SK-N-SH (cell line): ENCODE data around the gene ZNF3. TPM values are rescaled to one million over a fixed set of nuclear protein-coding genes. Genes with fewer than 3 reads are reported as not detected.
A peak's percentile ranks its signal among the peaks of the same experiment; 100 is the strongest.

Source experiments
- CTCF ChIA-PET: fragments of 300-600, 350-600 bp; formaldehyde crosslinking; extraction: SDS; loops from one replicate; lab custom pipeline; 2021; lab: Yijun Ruan, JAX
- POLR2A ChIA-PET: fragments of 350-600 bp; sonication (Branson Sonifier 250); formaldehyde crosslinking; extraction: SDS; loops from one replicate; lab custom pipeline; 2020; ENCODE audit warnings: antibody characterized with exemption, inconsistent platforms; lab: Yijun Ruan, JAX
- DNase-seq: peaks from one replicate; pipeline ENCODE4 v3.0.0; 2012
- H2AFZ ChIP-seq: fragments of 200-600 bp; sonication (generic); 2 replicates; pipeline ENCODE4 v1.8.1; 2016; ENCODE audit warnings: antibody characterized with exemption, mild to moderate bottlenecking, low read depth
- H3F3A ChIP-seq: fragments of 200-600 bp; sonication (generic); replicated peaks from 2 replicates; pipeline ENCODE3; 2016; ENCODE audit warnings: antibody characterized with exemption, mild to moderate bottlenecking; ENCODE audit not compliant: insufficient read depth
- H3K27ac ChIP-seq, 2 experiments: fragments of 200-500 bp in 1 of 2; fragments of 200-600 bp in 1 of 2; sonication (Bioruptor generic) in 1 of 2; sonication (generic), shearing (Covaris generic) in 1 of 2; 2 replicates each; pipeline versions ENCODE4 v1.5.1 to v1.6.1; 2014 to 2016; ENCODE audit warnings: low read depth in 2 of 2, inconsistent platforms in 1 of 2, low read length in 1 of 2, mild to moderate bottlenecking in 1 of 2, mixed read lengths in 1 of 2
- H3K27me3 ChIP-seq: fragments of 200-600 bp; sonication (generic), shearing (Covaris generic); 2 replicates; pipeline ENCODE4 v1.6.1; 2016; ENCODE audit warnings: mixed run types; ENCODE audit not compliant: insufficient read depth
- H3K36me3 ChIP-seq, 2 experiments: fragments of 200-500 bp in 1 of 2; fragments of 200-600 bp in 1 of 2; sonication (Bioruptor generic) in 1 of 2; sonication (generic) in 1 of 2; replicated peaks in 1 of 2; 2 replicates each; pipeline versions ENCODE3 to v1.5.1; 2014 to 2016; ENCODE audit warnings: low read length in 1 of 2, mild to moderate bottlenecking in 1 of 2; ENCODE audit not compliant: insufficient read depth in 2 of 2, control insufficient read depth in 1 of 2
- H3K4me1 ChIP-seq, 2 experiments: fragments of 200-500 bp in 1 of 2; fragments of 200-600 bp in 1 of 2; sonication (Bioruptor generic) in 1 of 2; sonication (generic), shearing (Covaris generic) in 1 of 2; 2 replicates each; pipeline versions ENCODE4 v1.5.1 to v1.6.1; 2014 to 2016; ENCODE audit warnings: low read depth in 1 of 2, low read length in 1 of 2, mixed run types in 1 of 2; ENCODE audit not compliant: insufficient read depth in 2 of 2, control insufficient read depth in 1 of 2
- H3K4me2 ChIP-seq: fragments of 200-600 bp; sonication (generic), shearing (Covaris generic); 2 replicates; pipeline ENCODE4 v1.6.1; 2017; ENCODE audit warnings: mixed run types
- H3K4me3 ChIP-seq, 2 experiments: fragments of 200-500 bp in 1 of 2; fragments of 200-600 bp in 1 of 2; sonication (Bioruptor generic) in 1 of 2; sonication (generic), shearing (Covaris generic) in 1 of 2; 2 replicates each; pipeline versions ENCODE4 v1.5.1 to v1.8.1; 2014 to 2016; ENCODE audit warnings: low read depth in 2 of 2, inconsistent platforms in 1 of 2, low read length in 1 of 2, mild to moderate bottlenecking in 1 of 2, mixed read lengths in 1 of 2, moderate library complexity in 1 of 2
- H3K79me2 ChIP-seq: fragments of 200-600 bp; sonication (generic); 2 replicates; pipeline ENCODE4 v1.8.1; 2017; ENCODE audit warnings: mild to moderate bottlenecking; ENCODE audit not compliant: insufficient read depth
- H3K9ac ChIP-seq: fragments of 200-600 bp; sonication (generic); 2 replicates; pipeline ENCODE4 v1.6.1; 2017; ENCODE audit warnings: mixed run types
- H3K9me2 ChIP-seq: fragments of 200-600 bp; sonication (generic); 2 replicates; pipeline ENCODE4 v1.6.1; 2017; ENCODE audit warnings: mixed run types
- H3K9me3 ChIP-seq: fragments of 200-600 bp; sonication (generic); 2 replicates; pipeline ENCODE4 v1.6.1; 2017; ENCODE audit warnings: mixed run types, mild to moderate bottlenecking, moderate library complexity
- H4K20me1 ChIP-seq: fragments of 200-600 bp; sonication (generic); 2 replicates; pipeline ENCODE4 v1.6.1; 2017; ENCODE audit warnings: mild to moderate bottlenecking, mixed run types; ENCODE audit not compliant: insufficient read depth
- CHD2 ChIP-seq: fragments of 150-350 bp; IDR thresholded peaks from 2 replicates; pipeline ENCODE4 v1.6.1; 2018; ENCODE audit warnings: low read length; ENCODE audit not compliant: partially characterized antibody
- CTCF ChIP-seq: fragments of 200-600 bp; sonication (generic); IDR thresholded peaks from 2 replicates; pipeline ENCODE4 v1.6.1; 2017; ENCODE audit warnings: antibody characterized with exemption, mild to moderate bottlenecking, moderate library complexity
- EP300 ChIP-seq, 2 experiments: IDR thresholded peaks; 2 replicates each; pipeline versions ENCODE4 v1.4.0 to v1.6.1; 2012; ENCODE audit warnings: borderline replicate concordance in 1 of 2, low read depth in 1 of 2, low read length in 1 of 2
- FOXM1 ChIP-seq: IDR thresholded peaks from 2 replicates; pipeline ENCODE4 v1.4.0; 2012; ENCODE audit warnings: low read depth, mild to moderate bottlenecking
- GABPA ChIP-seq: IDR thresholded peaks from 2 replicates; pipeline ENCODE4 v1.4.0; 2012; ENCODE audit warnings: low read depth, mild to moderate bottlenecking
- IRF3 ChIP-seq: fragments of 150-350 bp; IDR thresholded peaks from 2 replicates; pipeline ENCODE4 v1.6.1; 2016; ENCODE audit warnings: mild to moderate bottlenecking, low read depth, low read length
- JUND ChIP-seq: IDR thresholded peaks from 2 replicates; pipeline ENCODE4 v1.4.0; 2012
- MAX ChIP-seq: IDR thresholded peaks from 2 replicates; pipeline ENCODE4 v1.4.0; 2012; ENCODE audit warnings: low read depth
- NFIC ChIP-seq: IDR thresholded peaks from 2 replicates; pipeline ENCODE4 v1.4.0; 2012; ENCODE audit warnings: borderline replicate concordance
- POLR2AphosphoS5 ChIP-seq: IDR thresholded peaks from 2 replicates; pipeline ENCODE4 v1.6.1; 2012; ENCODE audit warnings: low read depth, low read length
- RXRA ChIP-seq: IDR thresholded peaks from 2 replicates; pipeline ENCODE4 v1.4.0; 2012; ENCODE audit warnings: low read depth, mild to moderate bottlenecking, borderline replicate concordance
- TEAD4 ChIP-seq: IDR thresholded peaks from 2 replicates; pipeline ENCODE4 v1.4.0; 2012; ENCODE audit warnings: mild to moderate bottlenecking, borderline replicate concordance; ENCODE audit not compliant: insufficient read depth
- ZBTB33 ChIP-seq: IDR thresholded peaks from 2 replicates; pipeline ENCODE4 v1.4.0; 2012; ENCODE audit warnings: low read depth, borderline replicate concordance
- WGBS: methylation state at CpG from one replicate; pipeline ENCODE4 v1.1.6; 2017; ENCODE audit warnings: low lambda C conversion rate; 5-methylcytosine and 5-hydroxymethylcytosine counted together
- polyA plus RNA-seq, 3 experiments: library from polyadenylated mRNA; depleted of rRNA; stranded (reverse); fragments of >200 nt; gene quantifications; 2 replicates each; pipeline ENCODE4 v1.2.3, GENCODE V29; 2012

ZNF3 gene
- polyA plus RNA-seq, 1 of the 3 experiments (the other 2 are of a cell fraction) = 30.5 TPM

- no peak; a peak in 1 of 4 replicates for TF ChIP-seq EP300 (IDR thresholded peaks at IDR 0.05; ENCODE audit: borderline replicate concordance in 1 of 2, low read depth in 1 of 2, low read length in 1 of 2)
- TF ChIP-seq JUND = no peak
- peak; percentile 47; the same call in 1 of the 2 replicates for TF ChIP-seq GABPA
- no peak for TF ChIP-seq RXRA
- TF ChIP-seq POLR2AphosphoS5 = peak; percentile 85
- TF ChIP-seq, all 33 proteins: peak for 12
Measured at GRCh38 chr7:100088621-100089457, 7.3 kb upstream of the ZNF3 start, which contains the start of gene COPS6 (continued).

GRCh38 chr7:100088095-100088620, 6.6 kb upstream of the ZNF3 start:
- Histone ChIP-seq H3F3A (peaks cover 66% of the 10 kb centered on the region), H3K36me3 (peaks cover 27 to 30% of the 10 kb centered on the region in 2 experiments), H3K9me2 (no peaks in the 10 kb centered on the region), H3K27ac (peak overlapping the region; percentile 84 to 98), H3K4me3 (peak overlapping the region; percentile 71 to 87), H3K4me2 (peak overlapping the region; percentile 93), H3K79me2 (peaks cover 47% of the 10 kb centered on the region), H3K9me3 (no peaks in the 10 kb centered on the region), H2AFZ (peak overlapping the region; percentile 64; the same call in 1 of the 2 replicates), H3K4me1 (peaks cover 18 to 33% of the 10 kb centered on the region in 2 experiments; a peak in 3 of 4 replicates), H3K9ac (peak overlapping the region; percentile 87), H4K20me1 (no peaks in the 10 kb centered on the region), H3K27me3 (no peaks in the 10 kb centered on the region)
- POLR2A ChIA-PET = interaction anchor here (0.7 to 7.5 kb wide), 4 partner anchors 13 to 342 kb away, joined by 3 to 98 read pairs (median 3); partner anchors contain the start of genes AP4M1, MCM7 and MEPCE
- no peak for DNase-seq
- CTCF ChIA-PET = interaction anchor here (0.8 to 1.0 kb wide), 3 partner anchors 45 to 159 kb away, joined by 3 to 4 read pairs (median 3); partner anchors contain the start of gene GJC3
- no peak for TF ChIP-seq FOXM1
- no peak for TF ChIP-seq CHD2
- no peak for TF ChIP-seq IRF3
- WGBS = 93% methylated on average over 11 of the region's 11 CpGs

- Histone ChIP-seq H3K9me3 (no peaks in the 10 kb centered on the region), H3K79me2 (peaks cover 41% of the 10 kb centered on the region), H3K4me2 (peak overlapping the region; percentile 93), H3K27me3 (no peaks in the 10 kb centered on the region), H3K4me1 (peaks cover 13 to 33% of the 10 kb centered on the region in 2 experiments; a peak in 3 of 4 replicates), H3K4me3 (peak overlapping the region in 1 of 2 experiments; percentile 15; a peak in 1 of 4 replicates), H2AFZ (peak overlapping the region; percentile 7; the same call in 1 of the 2 replicates), H3K9me2 (no peaks in the 10 kb centered on the region), H3F3A (peaks cover 56% of the 10 kb centered on the region), H3K27ac (peak overlapping the region; percentile 84 to 98; a peak in 3 of 4 replicates), H4K20me1 (no peaks in the 10 kb centered on the region), H3K36me3 (peaks cover 18 to 20% of the 10 kb centered on the region in 2 experiments), H3K9ac (peak overlapping the region; percentile 62)
- ChIA-PET CTCF (interaction anchor here (1.5 to 8.5 kb wide), 2 partner anchors 44 to 94 kb away, joined by 5 to 59 read pairs; no protein-coding TSS in a partner anchor), POLR2A (interaction anchor here (7.5 kb wide), 1 partner anchor 14 kb away, joined by 98 read pairs; the partner anchor contains the start of genes AP4M1 and MCM7)
- WGBS = 59% methylated on average over 10 of the region's 10 CpGs
- DNase-seq = peak; percentile 50
- TF ChIP-seq POLR2AphosphoS5 (peak; percentile 96), CTCF (0 out of 2 replicates have a peak, but pooled peaks have one; percentile 1), MAX (peak; percentile 82), JUND (peak; percentile 97), ZBTB33 (peak; percentile 85), NFIC (peak; percentile 93), TEAD4 (peak; percentile 98), RXRA (peak; percentile 76; the same call in 1 of the 2 replicates)
Measured at GRCh38 chr7:100087055-100087750, 5.7 kb upstream of the ZNF3 start.
